ENCODE data around the gene ZNF507. TPM values are rescaled to one million over a fixed set of nuclear protein-coding genes. Genes with fewer than 3 reads are reported as not detected.

The ZNF507 gene
- total RNA-seq, 6 experiments from 2014 or later: 7.1 to 10.9 (median 9.1) TPM

GRCh38 chr19:32427536-32427935 lies 82.1 kb downstream of the ZNF507 start:
- Histone ChIP-seq H3K4me3 (no peak overlapping the region), H3K4me1 (no peaks in the 10 kb centered on the region), H3K27ac (no peak overlapping the region), H3K27me3 (no peaks in the 10 kb centered on the region), H3K36me3 (no peaks in the 10 kb centered on the region), H3K9me3 (no peaks in the 10 kb centered on the region)
- DNase-seq: no peak
- 100% methylated on average over 3 of the region's 3 CpGs for WGBS (ENCODE audit: insufficient coverage, low coverage, low lambda C conversion rate, missing lambda C conversion rate)
- intact Hi-C loops (cut with DNase I): no loop called here
- ATAC-seq: no peak
- no peak for TF ChIP-seq CTCF (IDR thresholded peaks at IDR 0.05)
- TF ChIP-seq POLR2A (IDR thresholded peaks at IDR 0.05): no peak

- 91% methylated on average over 6 of the region's 6 CpGs for WGBS (ENCODE audit: insufficient coverage, low coverage, low lambda C conversion rate, missing lambda C conversion rate)
- H3K27ac ChIP-seq: no peak overlapping the region
- H3K27me3 ChIP-seq: no peaks in the 10 kb centered on the region
- no peaks in the 10 kb centered on the region for H3K4me1 ChIP-seq
- no peak overlapping the region for H3K4me3 ChIP-seq
- intact Hi-C loops (cut with DNase I): no loop called here
- no peaks in the 10 kb centered on the region for H3K9me3 ChIP-seq
- DNase-seq (no peak), ATAC-seq (no peak)
- TF ChIP-seq POLR2A (IDR thresholded peaks at IDR 0.05) (no peak), CTCF (IDR thresholded peaks at IDR 0.05) (no peak)
- H3K36me3 ChIP-seq: no peaks in the 10 kb centered on the region
These were observed 91.3 kb downstream of the ZNF507 start for GRCh38 chr19:32436692-32437091.

- Histone ChIP-seq H3K27me3 (no peaks in the 10 kb centered on the region), H3K9me3 (no peaks in the 10 kb centered on the region), H3K4me3 (no peak overlapping the region), H3K36me3 (no peaks in the 10 kb centered on the region), H3K27ac (no peak overlapping the region), H3K4me1 (no peaks in the 10 kb centered on the region)
- 67% methylated on average over 1 of the region's 1 CpG for WGBS (ENCODE audit: insufficient coverage, low coverage, low lambda C conversion rate, missing lambda C conversion rate)
- ATAC-seq (no peak), DNase-seq (no peak)
- intact Hi-C loops (cut with DNase I): no loop called here
- TF ChIP-seq POLR2A (IDR thresholded peaks at IDR 0.05) (no peak), CTCF (IDR thresholded peaks at IDR 0.05) (no peak)
These were observed 91.7 kb downstream of the ZNF507 start for GRCh38 chr19:32437096-32437495.

Other genes starting within 250 kb of the ZNF507 start
- gene DPY19L3, start 60.2 kb downstream of the ZNF507 start, total RNA-seq: 10 to 100 TPM in 4 of 6 experiments, 1 to 10 TPM in 2; 8.0 to 13.5 (median 12.4) TPM
- gene PDCD5, start 235.6 kb downstream of the ZNF507 start, total RNA-seq: 10 to 100 TPM; 25.2 to 82.8 (median 42.8) TPM

Measured in right lobe of liver (tissue), 6 donors.